Omental fat pad (tissue), 4 donors: ENCODE measurements around the gene ARID2. TPM values are rescaled to one million over a fixed set of nuclear protein-coding genes. Genes with fewer than 3 reads are reported as not detected.

Experiments
- ATAC-seq: fragments of 150-250 bp; one replicate; pipeline ENCODE4 v1.9.1; 2016; ENCODE audit warnings: mild to moderate bottlenecking, moderate library complexity; ENCODE audit not compliant: low FRiP score
- DNase-seq: peaks from one replicate; pipeline ENCODE4 v3.0.0-alpha.2; 2019; ENCODE audit warnings: low spot score
- total RNA-seq, 4 donors: library from RNA; depleted of rRNA; stranded (reverse); fragments of >200 nt; gene quantifications; one replicate each; pipeline ENCODE4 v1.1.0, GENCODE V29; 2016
- TF ChIP-seq, protein P1 (sequence below), 3 donors: fragments of 450-650 bp; IDR thresholded peaks; one replicate each; pipeline ENCODE4 v1.5.1; 2016 to 2017; ENCODE audit warnings: antibody characterized with exemption in 3 of 3, mild to moderate bottlenecking in 3 of 3, moderate library complexity in 2 of 3

The ARID2 gene
- total RNA-seq, 4 donors from 2014 or later, result 18.5 to 40.7 (median 27.3) TPM

DNA sequence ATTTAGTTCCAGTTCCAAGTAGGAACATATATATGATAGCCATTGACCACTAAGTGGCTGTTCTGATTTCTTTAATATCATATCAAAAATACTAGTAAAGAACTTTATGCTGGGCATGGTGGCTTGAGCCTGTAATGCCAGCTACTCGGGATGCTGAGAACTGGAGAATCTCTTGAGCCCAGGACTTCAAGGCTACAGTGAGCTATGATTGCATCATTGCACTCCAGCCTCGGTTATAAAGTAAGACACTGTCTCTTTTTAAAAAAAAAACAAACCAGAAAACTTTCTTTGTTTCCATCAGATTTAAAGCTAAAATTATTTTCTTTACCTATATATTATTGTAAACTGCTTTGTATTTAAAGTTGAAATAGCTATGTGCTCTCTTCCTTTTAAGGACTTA lies 133.8 kb downstream of the ARID2 start:
- TF ChIP-seq, protein P1, sequence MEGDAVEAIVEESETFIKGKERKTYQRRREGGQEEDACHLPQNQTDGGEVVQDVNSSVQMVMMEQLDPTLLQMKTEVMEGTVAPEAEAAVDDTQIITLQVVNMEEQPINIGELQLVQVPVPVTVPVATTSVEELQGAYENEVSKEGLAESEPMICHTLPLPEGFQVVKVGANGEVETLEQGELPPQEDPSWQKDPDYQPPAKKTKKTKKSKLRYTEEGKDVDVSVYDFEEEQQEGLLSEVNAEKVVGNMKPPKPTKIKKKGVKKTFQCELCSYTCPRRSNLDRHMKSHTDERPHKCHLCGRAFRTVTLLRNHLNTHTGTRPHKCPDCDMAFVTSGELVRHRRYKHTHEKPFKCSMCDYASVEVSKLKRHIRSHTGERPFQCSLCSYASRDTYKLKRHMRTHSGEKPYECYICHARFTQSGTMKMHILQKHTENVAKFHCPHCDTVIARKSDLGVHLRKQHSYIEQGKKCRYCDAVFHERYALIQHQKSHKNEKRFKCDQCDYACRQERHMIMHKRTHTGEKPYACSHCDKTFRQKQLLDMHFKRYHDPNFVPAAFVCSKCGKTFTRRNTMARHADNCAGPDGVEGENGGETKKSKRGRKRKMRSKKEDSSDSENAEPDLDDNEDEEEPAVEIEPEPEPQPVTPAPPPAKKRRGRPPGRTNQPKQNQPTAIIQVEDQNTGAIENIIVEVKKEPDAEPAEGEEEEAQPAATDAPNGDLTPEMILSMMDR (IDR thresholded peaks at IDR 0.05), result no peak
- no peak for ATAC-seq
- DNase-seq, result no peak

DNA sequence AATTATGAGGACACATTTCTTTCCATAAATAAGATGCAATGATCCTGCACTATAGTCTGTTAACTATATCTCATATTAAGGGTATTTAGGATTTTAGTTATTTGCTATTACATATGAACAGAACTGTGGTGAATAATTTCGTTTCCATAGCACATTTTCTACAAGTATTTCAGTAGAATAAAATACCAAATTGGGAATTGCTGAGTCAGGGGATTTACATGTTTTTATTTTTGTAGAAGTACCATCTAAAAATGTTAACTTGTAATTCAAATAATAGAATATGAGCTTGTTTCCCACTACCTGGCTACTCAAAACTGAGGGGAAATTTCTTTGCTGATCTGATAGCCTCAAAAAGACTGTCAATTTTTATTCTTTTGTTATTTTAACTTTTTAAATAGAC lies 136.8 kb downstream of the ARID2 start:
- DNase-seq, result no peak
- TF ChIP-seq, protein P1 (IDR thresholded peaks at IDR 0.05), result no peak
- ATAC-seq, result no peak

DNA sequence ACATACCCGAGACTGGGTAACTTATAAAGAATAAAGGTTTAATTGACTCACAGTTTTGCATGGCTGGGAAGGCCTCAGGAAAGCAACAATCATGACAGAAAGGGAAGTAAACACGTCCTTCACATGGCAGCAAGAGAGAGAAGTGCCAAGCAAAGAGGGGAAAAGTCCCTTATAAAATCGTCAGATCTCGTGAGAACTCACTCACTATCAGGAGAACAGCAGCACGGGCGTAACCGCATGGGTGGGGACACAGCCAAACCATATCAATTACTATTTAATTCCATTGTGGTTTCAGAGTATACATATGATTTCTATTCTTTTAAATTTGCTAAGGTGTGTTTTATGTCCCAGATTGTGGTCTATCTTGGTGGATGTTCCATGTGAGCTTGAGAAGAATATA lies 142.9 kb downstream of the ARID2 start:
- no peak for DNase-seq

DNA sequence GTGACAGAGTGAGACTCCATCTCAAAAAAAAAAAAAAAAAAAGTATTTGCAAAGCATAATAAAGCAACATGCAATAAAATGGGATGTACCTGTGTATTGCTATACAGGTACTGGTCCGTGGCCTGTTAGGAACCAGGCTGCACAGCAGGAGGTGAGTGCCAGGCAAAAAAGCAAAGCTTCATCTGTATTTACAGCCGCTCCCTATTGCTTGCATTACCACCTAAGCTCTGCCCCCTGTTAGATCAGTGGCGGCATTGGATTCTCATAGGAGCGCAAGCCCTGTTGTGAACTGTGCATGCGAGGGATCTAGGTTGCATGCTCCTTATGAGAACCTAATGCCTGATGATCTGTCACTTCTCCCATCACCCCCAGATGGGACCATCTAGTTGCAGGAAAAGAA lies 147.6 kb downstream of the ARID2 start:
- ATAC-seq, result no peak
- TF ChIP-seq, protein P1 (IDR thresholded peaks at IDR 0.05), result no peak
- no peak for DNase-seq

More for the DNA sequence above, 142.9 kb downstream of the ARID2 start:
- ATAC-seq, result no peak
- TF ChIP-seq, protein P1 (IDR thresholded peaks at IDR 0.05), result no peak

DNA sequence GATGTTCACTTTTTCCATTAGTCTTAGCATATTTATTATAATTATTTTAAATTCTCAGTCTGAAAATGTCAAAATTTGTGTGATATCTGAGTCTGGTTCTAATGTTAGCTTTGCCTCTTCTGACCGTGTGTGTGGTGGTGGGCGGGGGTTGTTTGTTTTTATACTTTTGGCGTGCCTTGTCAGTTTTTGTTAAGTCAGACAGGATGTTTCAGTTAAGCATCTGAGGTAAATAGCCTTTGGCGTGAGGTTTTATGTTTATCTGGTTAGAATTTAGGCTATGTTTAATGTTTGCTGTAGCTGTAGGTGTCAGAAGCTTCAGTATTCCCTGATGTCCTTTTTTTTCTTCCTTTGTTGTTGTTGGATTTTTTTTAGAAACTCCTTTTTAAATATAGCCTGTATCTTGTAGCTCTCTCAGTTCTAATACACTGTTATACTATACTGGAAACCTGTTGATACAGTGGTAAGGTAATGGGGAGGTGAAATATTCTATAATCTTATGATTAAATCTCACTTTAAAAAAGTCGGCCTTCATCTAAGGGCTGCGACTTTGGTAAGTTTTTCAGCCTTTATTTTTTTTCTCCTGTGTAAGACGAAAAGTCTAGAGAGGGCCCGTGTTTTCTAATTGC lies 149.2 kb downstream of the ARID2 start:
- DNase-seq, result no peak
- TF ChIP-seq, protein P1 (IDR thresholded peaks at IDR 0.05), result no peak
- no peak for ATAC-seq

DNA sequence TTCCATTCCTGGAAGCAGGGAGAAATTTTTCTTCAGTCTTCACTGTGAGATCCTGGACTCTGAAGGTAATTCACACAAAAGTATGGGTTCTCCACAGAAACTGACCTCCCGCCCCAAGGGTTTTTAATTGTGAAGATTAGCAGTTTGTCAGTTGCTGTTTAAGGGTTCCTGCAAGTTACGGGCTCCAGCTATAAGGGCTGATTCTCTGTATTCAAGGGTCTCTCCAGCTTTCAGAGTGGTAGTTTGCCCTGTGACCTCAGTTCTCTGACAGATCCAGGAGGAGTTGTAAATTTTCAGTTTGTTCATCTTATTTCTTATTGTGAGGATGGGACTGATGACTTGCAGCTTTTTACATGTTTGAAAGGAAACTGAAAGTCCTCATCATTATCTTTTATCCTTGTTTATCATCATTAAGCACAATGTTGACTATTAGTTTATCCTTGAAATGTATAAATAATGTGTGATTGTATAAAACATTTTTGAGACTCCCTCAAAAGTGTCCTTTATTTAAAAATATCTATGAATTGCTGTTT lies 149.9 kb downstream of the ARID2 start:
- no peak for DNase-seq
- peak; percentile 18 for ATAC-seq
- TF ChIP-seq, protein P1 (IDR thresholded peaks at IDR 0.05), result no peak

DNA sequence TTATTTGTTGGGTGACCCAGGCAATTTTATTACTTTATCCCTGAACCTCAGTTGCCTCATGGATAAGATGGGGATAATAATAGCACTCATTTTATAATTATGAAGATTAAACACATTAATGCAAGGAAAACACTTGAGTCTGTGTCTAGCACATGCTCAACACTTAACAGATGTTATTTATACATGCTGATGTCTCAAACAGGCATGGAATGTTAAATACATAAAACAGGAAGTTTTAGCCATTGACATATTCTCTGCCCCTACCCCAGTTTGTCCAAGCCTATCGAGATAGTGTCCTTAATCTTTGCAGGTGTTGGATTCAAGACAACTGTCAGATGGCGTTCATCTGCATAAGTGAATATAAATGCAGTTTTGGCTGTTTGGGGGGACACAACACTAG lies 151.0 kb downstream of the ARID2 start:
- no peak for DNase-seq
- no peak for ATAC-seq
- TF ChIP-seq, protein P1 (IDR thresholded peaks at IDR 0.05), result no peak
